Adrenal gland (tissue), 5 donors: Measurements from ENCODE around the gene OR10G4.

Experiments
- POLR2A ChIP-seq, 2 donors: fragments of 450-650 bp; IDR thresholded peaks; one replicate each; pipeline ENCODE4 v1.6.1; 2017; ENCODE audit warnings: antibody characterized with exemption in 2 of 2, mild to moderate bottlenecking in 2 of 2, moderate library complexity in 1 of 2
- TF ChIP-seq, protein P1 (sequence below), 6 experiments: fragments of 450-650 bp in 4 of 6; fragments of 200-600 bp in 2 of 6; sonication (generic) in 1 of 6; IDR thresholded peaks; 1 replicate in 5 of 6; 2 replicates in 1 of 6; pipeline versions ENCODE4 v1.5.1 to v1.8.0; 2016 to 2021; ENCODE audit warnings: antibody characterized with exemption in 6 of 6, mild to moderate bottlenecking in 2 of 6, moderate library complexity in 1 of 6
- donor health status: DM: no; HTN: no; CAD: no.

DNA sequence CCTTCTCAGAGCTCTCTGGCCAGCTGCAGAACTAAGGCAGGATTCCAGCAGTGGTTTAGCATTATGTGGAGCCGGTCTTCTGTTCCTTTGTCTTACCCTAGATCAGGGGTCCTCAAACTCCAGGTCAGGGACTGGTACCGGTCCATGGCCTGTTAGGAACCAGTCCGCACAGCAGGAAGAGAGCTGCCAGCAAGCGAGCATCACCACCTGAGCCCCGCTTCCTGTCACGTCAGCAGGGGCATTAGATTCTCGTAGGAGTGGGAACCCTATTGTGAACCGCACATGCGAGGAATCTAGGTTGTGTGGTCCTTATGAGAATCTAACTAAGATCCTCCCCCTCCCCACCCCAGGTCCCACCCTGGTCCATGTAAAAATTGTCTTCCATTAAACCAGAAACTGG lies 26.8 kb downstream of the OR10G4 start:
- TF ChIP-seq, protein P1, sequence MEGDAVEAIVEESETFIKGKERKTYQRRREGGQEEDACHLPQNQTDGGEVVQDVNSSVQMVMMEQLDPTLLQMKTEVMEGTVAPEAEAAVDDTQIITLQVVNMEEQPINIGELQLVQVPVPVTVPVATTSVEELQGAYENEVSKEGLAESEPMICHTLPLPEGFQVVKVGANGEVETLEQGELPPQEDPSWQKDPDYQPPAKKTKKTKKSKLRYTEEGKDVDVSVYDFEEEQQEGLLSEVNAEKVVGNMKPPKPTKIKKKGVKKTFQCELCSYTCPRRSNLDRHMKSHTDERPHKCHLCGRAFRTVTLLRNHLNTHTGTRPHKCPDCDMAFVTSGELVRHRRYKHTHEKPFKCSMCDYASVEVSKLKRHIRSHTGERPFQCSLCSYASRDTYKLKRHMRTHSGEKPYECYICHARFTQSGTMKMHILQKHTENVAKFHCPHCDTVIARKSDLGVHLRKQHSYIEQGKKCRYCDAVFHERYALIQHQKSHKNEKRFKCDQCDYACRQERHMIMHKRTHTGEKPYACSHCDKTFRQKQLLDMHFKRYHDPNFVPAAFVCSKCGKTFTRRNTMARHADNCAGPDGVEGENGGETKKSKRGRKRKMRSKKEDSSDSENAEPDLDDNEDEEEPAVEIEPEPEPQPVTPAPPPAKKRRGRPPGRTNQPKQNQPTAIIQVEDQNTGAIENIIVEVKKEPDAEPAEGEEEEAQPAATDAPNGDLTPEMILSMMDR (IDR thresholded peaks at IDR 0.05), result no peak
- TF ChIP-seq POLR2A (IDR thresholded peaks at IDR 0.05), result no peak
